HepG2 (cell line): ENCODE measurements around the gene HTR3B.
"Not testable (repeated sequence)": the region's sequence is repeated elsewhere in the genome, so short reads cannot be mapped to it uniquely, and the experiment has no call there.

ENCODE experiments used
- EHMT2 ChIP-seq: fragments of 200-600 bp; sonication (generic); IDR thresholded peaks from 2 replicates; pipeline ENCODE4 v1.7.0; 2017; ENCODE audit warnings: antibody characterized with exemption, low read depth, low read length, borderline replicate concordance
- HDAC6 ChIP-seq: fragments of 200-600 bp; sonication (generic); IDR thresholded peaks from 2 replicates; pipeline ENCODE4 v1.7.0; 2017; ENCODE audit warnings: mild to moderate bottlenecking, antibody characterized with exemption, low read length, low read depth
- IRF2 ChIP-seq: IDR thresholded peaks from 2 replicates; pipeline ENCODE4 v1.6.1; 2018; ENCODE audit warnings: missing genetic modification reagents, missing compliant biosample characterization
- NBN ChIP-seq: fragments of 450-650 bp; conservative IDR thresholded peaks from 2 replicates; pipeline ENCODE4 v1.6.1; 2017
- NPAS2 ChIP-seq: sonication (generic); formaldehyde crosslinking; IDR thresholded peaks from 2 replicates; pipeline ENCODE4 v1.8.0; 2022; ENCODE audit warnings: mild to moderate bottlenecking, missing genetic modification reagents, borderline replicate concordance
- RAD21 ChIP-seq: fragments of 450-650 bp; formaldehyde crosslinking; IDR thresholded peaks from 2 replicates; pipeline ENCODE4 v1.5.0; 2020; ENCODE audit warnings: mild to moderate bottlenecking
- RNF2 ChIP-seq: fragments of 450-650 bp; conservative IDR thresholded peaks from 2 replicates; pipeline ENCODE4 v1.6.1; 2016; ENCODE audit warnings: low read depth
- SAP130 ChIP-seq: IDR thresholded peaks from 2 replicates; pipeline ENCODE4 v1.6.1; 2016; ENCODE audit warnings: low read depth
- ZBTB1 ChIP-seq: sonication (generic); formaldehyde crosslinking; IDR thresholded peaks from 2 replicates; pipeline ENCODE4 v1.4.0; 2020; ENCODE audit warnings: missing genetic modification reagents, borderline replicate concordance
- ZKSCAN1 ChIP-seq: fragments of 150-350 bp; IDR thresholded peaks from 2 replicates; pipeline ENCODE4 v1.6.1; 2014; ENCODE audit warnings: low read length
- ZNF549 ChIP-seq: sonication (generic); formaldehyde crosslinking; IDR thresholded peaks from 2 replicates; pipeline ENCODE4 v1.5.0; 2020; ENCODE audit warnings: missing genetic modification reagents
- TF ChIP-seq, protein P1 (sequence below): sonication (generic); formaldehyde crosslinking; IDR thresholded peaks from 2 replicates; pipeline ENCODE4 v1.4.0; 2020; ENCODE audit warnings: missing genetic modification reagents
- TF ChIP-seq, protein P2 (sequence below): sonication (generic); formaldehyde crosslinking; IDR thresholded peaks from 2 replicates; pipeline ENCODE4 v1.4.0; 2020; ENCODE audit warnings: missing genetic modification reagents

DNA sequence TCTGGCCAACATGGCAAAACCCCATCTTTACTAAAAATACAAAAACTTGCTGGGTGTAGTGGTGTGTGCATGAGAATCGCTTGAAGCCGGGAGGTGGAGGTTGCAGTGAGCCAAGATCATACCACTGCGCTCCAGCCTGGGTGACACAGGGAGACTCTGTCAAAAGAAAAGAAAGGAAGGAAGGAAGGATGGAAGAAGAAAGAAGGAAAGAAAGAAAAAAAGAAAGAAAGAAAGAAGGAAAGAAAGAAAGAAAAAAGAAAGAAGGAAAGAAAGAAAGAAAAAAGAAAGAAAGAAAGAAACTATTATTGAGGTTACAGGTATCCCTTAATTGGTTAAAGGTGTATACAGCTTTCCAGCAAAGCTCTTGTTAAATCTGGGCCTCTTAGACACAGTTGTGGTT lies 29.6 kb downstream of the HTR3B start:
- TF ChIP-seq HDAC6; EHMT2; ZKSCAN1; ZBTB1; NPAS2 (CRISPR knock-in tag); RNF2; IRF2 (CRISPR knock-in tag); NBN; ZNF549 (CRISPR knock-in tag); RAD21 (CRISPR knock-in tag); SAP130: not testable (repeated sequence)
- TF ChIP-seq, protein P1, sequence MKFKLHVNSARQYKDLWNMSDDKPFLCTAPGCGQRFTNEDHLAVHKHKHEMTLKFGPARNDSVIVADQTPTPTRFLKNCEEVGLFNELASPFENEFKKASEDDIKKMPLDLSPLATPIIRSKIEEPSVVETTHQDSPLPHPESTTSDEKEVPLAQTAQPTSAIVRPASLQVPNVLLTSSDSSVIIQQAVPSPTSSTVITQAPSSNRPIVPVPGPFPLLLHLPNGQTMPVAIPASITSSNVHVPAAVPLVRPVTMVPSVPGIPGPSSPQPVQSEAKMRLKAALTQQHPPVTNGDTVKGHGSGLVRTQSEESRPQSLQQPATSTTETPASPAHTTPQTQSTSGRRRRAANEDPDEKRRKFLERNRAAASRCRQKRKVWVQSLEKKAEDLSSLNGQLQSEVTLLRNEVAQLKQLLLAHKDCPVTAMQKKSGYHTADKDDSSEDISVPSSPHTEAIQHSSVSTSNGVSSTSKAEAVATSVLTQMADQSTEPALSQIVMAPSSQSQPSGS = not testable (repeated sequence)
- TF ChIP-seq, protein P2, sequence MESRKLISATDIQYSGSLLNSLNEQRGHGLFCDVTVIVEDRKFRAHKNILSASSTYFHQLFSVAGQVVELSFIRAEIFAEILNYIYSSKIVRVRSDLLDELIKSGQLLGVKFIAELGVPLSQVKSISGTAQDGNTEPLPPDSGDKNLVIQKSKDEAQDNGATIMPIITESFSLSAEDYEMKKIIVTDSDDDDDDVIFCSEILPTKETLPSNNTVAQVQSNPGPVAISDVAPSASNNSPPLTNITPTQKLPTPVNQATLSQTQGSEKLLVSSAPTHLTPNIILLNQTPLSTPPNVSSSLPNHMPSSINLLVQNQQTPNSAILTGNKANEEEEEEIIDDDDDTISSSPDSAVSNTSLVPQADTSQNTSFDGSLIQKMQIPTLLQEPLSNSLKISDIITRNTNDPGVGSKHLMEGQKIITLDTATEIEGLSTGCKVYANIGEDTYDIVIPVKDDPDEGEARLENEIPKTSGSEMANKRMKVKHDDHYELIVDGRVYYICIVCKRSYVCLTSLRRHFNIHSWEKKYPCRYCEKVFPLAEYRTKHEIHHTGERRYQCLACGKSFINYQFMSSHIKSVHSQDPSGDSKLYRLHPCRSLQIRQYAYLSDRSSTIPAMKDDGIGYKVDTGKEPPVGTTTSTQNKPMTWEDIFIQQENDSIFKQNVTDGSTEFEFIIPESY = not testable (repeated sequence)
